Measurements from ENCODE around the gene NBAS.
A peak's percentile ranks its signal among the peaks of the same experiment; 100 is the strongest.
"Not testable (repeated sequence)": the region's sequence is repeated elsewhere in the genome, so short reads cannot be mapped to it uniquely, and the experiment has no call there.

The NBAS gene

GRCh38 chr2:15354596-15355366, 206.4 kb downstream of the NBAS start:
- no peak for DNase-seq

- no peak for DNase-seq
Measured at GRCh38 chr2:15352363-15352762, 208.8 kb downstream of the NBAS start.

GRCh38 chr2:15348636-15349035, 212.5 kb downstream of the NBAS start:
- DNase-seq = no peak

- DNase-seq = no peak
Measured at GRCh38 chr2:15348045-15348444, 213.1 kb downstream of the NBAS start.

- DNase-seq = no peak
Measured at GRCh38 chr2:15346624-15347023, 214.5 kb downstream of the NBAS start.

GRCh38 chr2:15337996-15338666, 223.0 kb downstream of the NBAS start:
- no peak for DNase-seq

GRCh38 chr2:15334644-15335326, 226.3 kb downstream of the NBAS start:
- DNase-seq = peak; percentile 72

GRCh38 chr2:15331787-15332186, 229.3 kb downstream of the NBAS start:
- no peak for DNase-seq

- no peak for DNase-seq
Measured at GRCh38 chr2:15325296-15325695, 235.8 kb downstream of the NBAS start.

- no peak for DNase-seq
Measured at GRCh38 chr2:15323227-15323626, 237.9 kb downstream of the NBAS start.

GRCh38 chr2:15321481-15321880, 239.7 kb downstream of the NBAS start:
- DNase-seq = not testable (repeated sequence)

GRCh38 chr2:15316370-15316814, 244.7 kb downstream of the NBAS start:
- no peak for DNase-seq

GRCh38 chr2:15315411-15315810, 245.7 kb downstream of the NBAS start:
- no peak for DNase-seq

GRCh38 chr2:15313657-15314056, 247.5 kb downstream of the NBAS start:
- DNase-seq = no peak

GRCh38 chr2:15311926-15312325, 249.2 kb downstream of the NBAS start:
- DNase-seq = no peak

- no peak for DNase-seq
Measured at GRCh38 chr2:15311201-15311907, 249.8 kb downstream of the NBAS start.

- DNase-seq = no peak
Measured at GRCh38 chr2:15307526-15307925, 253.6 kb downstream of the NBAS start.

GRCh38 chr2:15306706-15307105, 254.4 kb downstream of the NBAS start:
- DNase-seq = no peak

GRCh38 chr2:15303874-15304273, 257.3 kb downstream of the NBAS start:
- no peak for DNase-seq

GRCh38 chr2:15302154-15302553, 259.0 kb downstream of the NBAS start:
- no peak for DNase-seq

- no peak for DNase-seq
Measured at GRCh38 chr2:15300624-15301573, 260.2 kb downstream of the NBAS start.

GRCh38 chr2:15299904-15300520, 261.1 kb downstream of the NBAS start:
- no peak for DNase-seq
